Activated gamma-delta T cell (primary cell): ENCODE measurements around the gene PXT1.
"Not testable (repeated sequence)": the region's sequence is repeated elsewhere in the genome, so short reads cannot be mapped to it uniquely, and the experiment has no call there.

ENCODE experiments used
- DNase-seq: peaks from one replicate; lab custom pipeline; 2025; lab: John Stamatoyannopoulos, UW

The PXT1 gene

GRCh38 chr6:36368921-36369865 is 73.5 kb downstream of the PXT1 start:
- DNase-seq, result no peak

DNA sequence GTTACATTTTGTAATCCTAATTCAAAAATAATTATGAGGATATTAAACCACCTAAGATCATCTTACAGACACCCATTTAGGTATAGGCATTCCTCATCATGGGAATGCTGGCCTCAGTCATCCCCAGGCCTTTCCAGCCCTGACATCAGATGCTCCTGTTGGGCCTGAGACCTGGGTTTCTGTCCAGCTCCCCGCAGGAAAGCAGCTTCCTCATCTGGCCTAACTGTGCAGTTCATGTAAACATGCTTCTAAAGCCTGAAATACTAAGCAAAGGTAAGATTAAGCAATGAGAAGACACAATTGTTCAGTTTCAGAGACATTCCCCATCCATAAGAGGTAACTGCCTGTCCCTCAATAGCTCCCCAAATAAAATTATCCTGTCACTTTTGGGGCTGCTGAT is 74.2 kb downstream of the PXT1 start:
- no peak for DNase-seq

- no peak for DNase-seq
Observed at GRCh38 chr6:36367743-36368142, 74.9 kb downstream of the PXT1 start.

GRCh38 chr6:36364669-36365479 is 77.8 kb downstream of the PXT1 start:
- DNase-seq, result no peak

DNA sequence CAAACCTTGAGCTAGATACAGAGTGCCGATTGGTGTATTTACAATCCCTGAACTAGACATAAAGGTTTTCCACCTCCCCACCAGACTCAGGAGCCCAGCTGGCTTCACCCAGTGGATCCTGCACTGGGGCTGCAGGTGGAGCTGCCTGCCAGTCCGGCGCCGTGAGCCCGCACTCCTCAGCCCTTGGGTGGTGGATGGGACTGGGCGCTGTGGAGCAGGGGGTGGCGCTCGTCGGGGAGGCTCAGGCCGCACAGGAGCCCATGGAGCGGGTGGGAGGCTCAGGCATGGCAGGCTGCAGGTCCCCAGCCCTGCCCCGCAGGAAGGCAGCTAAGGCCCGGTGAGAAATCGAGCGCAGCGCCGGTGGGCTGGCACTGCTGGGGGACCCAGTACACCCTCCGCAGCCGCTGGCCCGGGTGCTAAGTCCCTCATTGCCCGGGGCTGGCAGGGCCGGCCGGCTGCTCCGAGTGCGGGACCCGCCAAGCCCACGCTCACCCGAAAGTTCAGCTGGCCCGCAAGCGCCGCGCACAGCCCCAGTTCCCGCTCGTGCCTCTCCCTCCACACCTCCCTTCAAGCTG is 78.5 kb downstream of the PXT1 start:
- not testable (repeated sequence) for DNase-seq

DNA sequence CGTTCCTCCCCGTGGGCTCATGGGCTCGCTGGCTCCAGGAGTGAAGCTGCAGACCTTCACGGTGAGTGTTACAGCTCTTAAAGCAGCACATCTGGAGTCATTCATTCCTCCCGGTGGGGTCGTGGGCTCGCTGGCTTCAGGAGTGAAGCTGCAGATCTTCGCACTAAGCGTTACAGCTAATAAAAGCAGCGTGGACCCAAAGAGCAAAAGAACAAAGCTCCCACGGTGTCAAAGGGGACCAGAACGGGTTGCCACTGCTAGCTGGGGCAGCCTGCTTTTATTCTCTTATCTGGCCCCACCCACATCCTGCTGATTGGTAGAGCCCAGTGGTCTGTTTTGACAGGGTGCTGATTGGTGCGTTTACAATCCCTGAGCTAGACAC is 79.3 kb downstream of the PXT1 start:
- not testable (repeated sequence) for DNase-seq

DNA sequence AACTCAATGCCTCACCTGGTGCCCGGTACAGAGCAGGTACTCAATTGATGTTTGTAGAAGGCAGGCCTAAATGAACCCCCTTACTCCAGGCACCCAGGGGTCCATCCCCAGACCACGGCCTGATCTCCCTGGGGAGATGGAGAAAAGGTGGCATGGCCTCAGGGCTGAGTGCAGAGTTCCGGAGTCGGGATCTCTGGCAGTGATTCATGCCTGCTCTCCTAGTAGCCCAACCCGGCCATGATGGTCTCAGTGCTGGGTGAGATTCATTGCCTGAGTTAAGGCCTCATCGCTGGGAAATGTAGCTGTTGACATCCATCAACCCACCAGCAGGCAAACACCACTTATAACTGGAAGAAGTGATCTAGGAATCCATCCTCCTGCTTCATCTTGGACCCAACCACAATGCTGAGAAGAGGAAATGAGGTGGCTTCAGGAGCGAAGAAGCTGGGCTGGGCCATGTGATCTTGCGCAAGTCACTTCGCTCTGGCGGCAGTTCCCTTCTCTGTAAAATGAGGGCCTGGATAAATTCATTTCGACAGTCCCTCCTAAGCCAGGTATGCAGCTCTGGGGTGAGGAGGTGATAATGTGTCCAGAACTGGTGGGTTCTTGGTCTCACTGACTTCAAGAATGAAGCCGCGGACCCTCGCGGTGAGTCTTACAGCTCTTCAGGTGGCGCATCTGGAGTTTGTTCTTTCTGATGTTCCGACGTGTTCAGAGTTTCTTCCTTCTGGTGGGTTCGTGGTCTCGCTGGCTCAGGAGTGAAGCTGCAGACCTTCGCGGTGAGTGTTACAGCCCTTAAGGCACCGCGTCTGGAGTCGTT is 79.9 kb downstream of the PXT1 start:
- DNase-seq, result no peak

DNA sequence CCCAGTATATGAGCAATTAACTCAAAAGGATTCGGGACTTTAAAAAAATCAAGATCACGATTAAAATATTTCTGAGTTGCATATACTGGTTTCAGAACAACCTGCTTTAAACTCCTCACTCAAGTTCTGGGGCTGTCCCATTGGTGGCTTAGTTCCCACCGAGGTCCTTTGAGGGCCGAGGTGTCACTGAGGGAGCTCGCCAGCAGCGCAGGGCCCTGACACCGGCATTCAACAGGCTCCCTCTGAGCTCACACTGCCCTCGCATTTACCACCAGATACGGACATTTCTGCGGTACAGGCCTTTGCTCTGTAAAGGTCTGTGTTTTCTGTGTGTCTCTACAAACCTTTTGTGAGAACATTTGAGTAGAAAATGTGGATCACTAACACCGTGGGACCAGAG is 81.6 kb downstream of the PXT1 start:
- DNase-seq, result no peak

DNA sequence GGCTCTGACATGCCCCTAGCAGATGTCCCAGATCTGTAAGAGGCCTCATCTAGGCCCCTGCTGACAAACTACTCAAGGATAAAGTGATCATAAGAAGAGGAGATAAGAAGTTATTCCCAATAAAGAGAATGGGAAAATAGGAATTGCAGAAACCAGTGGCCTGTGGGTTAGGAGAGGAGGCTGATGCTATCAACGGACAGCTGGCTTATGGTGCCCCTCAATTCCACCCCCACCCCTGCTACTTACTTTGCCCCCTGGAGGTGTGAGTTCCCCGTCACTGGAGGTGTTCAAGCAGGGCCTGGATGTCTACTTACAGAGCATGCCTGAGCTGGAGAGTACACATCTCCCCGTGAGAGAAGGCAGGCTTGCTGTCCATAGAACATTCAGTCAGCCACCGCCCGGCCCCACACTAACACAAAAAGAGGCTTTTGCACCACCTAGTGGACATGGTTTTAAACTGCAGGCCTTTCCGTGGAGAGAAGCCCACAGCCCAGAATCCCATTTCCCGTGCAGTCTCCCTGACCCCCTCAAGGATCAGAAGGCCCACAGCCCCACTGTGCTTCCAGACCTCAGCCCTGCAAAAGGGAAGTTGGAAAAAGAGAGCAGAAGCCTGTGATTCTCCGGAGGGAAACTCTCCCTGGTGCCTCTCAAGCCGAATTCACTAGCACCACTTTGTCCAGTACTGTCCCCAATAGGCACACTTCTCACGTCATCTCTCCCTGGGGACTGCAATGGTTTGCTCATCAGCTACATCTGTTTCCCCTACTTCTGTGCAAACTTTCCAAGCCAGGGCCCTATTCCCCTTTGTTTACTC is 82.2 kb downstream of the PXT1 start:
- DNase-seq, result no peak

- no peak for DNase-seq
Observed at GRCh38 chr6:36358226-36358915, 84.3 kb downstream of the PXT1 start.

DNA sequence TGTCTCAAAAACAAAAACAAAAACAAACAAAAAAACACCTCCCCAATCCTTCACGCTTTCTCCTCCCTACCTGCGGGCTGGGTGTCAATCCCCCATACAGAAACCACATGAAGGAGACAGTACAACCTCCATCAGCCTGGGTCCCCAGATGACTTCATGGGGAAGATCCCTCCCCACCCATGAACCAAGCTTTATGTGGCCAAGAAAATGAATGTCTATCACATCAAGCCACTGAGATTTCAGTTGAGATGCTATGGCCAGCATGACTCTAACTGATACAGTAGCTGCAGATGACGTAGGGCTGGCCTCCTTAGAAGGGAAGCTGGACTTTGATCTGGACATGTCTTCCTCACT is 84.8 kb downstream of the PXT1 start:
- no peak for DNase-seq

- DNase-seq, result no peak
Observed at GRCh38 chr6:36355819-36356218, 86.8 kb downstream of the PXT1 start.

GRCh38 chr6:36353411-36353915 is 89.2 kb downstream of the PXT1 start:
- DNase-seq, result no peak

DNA sequence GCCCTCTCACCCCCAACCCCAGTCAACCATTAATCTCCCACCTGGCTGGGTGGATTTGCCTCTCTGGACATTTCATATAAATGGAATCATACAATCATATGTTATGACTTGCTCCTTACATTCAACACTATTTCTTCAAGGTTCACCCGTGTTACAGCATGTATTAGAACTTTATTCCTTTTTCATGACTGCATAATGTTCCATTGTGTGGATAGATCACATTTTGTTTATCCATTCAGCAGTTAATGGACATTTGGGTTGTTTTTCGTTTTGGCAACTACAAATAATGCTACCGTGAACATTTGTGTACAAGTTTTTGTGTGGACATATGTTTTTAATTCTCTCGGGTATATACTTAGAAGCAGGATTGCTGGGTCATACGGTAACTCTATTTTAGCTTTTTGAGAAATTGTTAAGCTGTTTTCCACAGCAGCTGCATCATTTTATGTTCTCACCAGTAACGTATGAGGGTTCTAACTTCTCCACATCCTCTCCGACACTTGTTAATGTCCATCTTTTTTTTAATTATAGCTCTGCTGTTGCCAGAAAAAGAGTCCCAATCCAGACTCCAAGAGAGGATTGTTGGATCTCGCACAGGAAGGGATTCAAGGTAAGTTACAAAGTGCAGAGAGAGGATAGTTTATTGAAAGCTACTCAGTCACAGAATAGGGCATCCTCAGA is 90.0 kb downstream of the PXT1 start:
- DNase-seq, result no peak

DNA sequence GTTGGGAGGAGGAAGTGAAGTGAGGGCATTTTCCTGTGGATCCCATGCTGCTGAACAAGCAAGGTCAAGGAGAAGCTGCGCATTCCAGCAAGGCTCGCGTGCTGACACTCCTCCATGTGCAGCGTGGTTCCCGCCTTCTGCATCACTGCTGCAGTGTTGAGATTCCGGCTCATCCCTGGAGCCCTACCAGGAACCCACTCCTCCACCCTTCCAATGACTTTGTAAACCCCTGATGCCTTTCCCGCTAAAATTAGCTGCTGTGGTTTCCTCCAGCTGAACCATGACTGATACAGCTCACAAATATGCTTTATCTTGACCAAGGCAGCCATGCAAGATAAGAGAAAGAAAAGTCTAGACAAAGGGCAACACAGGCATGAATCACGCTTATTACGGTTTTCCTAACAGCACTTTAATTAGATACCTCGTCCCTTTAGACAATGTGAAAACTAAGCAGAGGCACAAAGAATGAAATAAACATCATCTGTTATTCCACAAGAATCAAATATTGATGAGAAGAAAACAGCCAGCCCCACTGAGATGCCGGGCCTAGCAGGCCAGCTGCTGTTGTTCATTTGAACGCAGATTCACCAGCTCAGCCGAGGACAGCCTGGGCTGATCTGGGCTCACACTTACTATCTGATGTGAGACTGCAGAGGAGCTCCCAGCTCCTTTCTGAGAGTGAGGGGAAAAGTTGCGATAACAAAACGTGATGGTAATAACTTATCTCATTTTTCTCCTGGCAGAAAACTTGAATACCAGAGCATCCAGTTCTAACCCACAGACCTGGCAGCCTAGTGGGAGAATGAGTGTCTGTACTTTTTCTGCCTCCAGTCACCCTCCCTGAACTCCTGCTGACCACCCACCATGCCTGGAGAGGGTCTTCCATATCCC is 91.7 kb downstream of the PXT1 start:
- DNase-seq, result no peak

DNA sequence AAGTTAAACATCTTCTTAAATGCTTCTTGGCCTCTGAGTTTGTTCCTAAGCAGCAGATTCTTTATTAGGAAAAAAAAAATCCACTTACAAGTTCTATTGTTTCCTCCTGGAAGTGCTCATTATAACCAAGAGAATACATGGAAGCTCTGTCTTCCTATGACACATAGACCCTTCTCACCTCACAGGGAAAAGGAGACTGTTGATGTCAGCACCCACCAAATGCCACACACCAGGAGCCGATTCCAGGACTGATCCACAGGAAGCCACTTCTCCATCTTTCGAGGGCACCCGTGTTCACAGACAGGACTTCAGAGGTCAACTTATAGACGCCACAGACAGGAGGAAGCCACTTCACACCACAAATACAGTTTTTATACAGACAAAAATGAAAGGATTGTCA is 92.6 kb downstream of the PXT1 start:
- DNase-seq, result no peak

GRCh38 chr6:36349240-36349639 is 93.4 kb downstream of the PXT1 start:
- no peak for DNase-seq

DNA sequence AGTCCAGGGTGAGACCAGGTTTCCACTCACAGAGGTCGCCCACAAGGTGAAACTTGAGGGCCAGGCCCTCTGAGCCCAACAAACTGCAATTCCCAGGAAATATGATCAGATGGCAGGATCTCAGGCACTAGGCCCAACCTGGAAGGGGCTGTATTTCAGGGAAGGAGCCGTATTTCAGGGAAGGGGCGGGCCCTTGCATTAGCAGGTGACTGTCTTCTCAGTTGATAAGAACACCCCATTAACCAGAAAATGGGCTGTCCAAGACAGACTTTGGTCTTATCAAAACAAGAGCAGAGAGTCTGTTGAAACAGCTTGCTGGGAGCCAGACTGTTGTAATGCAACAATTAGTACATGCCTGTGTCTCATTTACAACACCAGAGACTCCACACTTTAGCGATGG is 95.0 kb downstream of the PXT1 start:
- no peak for DNase-seq
